ENCODE measurements around the gene DLGAP4. TPM values are rescaled to one million over a fixed set of nuclear protein-coding genes. Genes with fewer than 3 reads are reported as not detected.

Gene DLGAP4
- total RNA-seq, 1 donor from 2014 or later = 172 TPM

DNA sequence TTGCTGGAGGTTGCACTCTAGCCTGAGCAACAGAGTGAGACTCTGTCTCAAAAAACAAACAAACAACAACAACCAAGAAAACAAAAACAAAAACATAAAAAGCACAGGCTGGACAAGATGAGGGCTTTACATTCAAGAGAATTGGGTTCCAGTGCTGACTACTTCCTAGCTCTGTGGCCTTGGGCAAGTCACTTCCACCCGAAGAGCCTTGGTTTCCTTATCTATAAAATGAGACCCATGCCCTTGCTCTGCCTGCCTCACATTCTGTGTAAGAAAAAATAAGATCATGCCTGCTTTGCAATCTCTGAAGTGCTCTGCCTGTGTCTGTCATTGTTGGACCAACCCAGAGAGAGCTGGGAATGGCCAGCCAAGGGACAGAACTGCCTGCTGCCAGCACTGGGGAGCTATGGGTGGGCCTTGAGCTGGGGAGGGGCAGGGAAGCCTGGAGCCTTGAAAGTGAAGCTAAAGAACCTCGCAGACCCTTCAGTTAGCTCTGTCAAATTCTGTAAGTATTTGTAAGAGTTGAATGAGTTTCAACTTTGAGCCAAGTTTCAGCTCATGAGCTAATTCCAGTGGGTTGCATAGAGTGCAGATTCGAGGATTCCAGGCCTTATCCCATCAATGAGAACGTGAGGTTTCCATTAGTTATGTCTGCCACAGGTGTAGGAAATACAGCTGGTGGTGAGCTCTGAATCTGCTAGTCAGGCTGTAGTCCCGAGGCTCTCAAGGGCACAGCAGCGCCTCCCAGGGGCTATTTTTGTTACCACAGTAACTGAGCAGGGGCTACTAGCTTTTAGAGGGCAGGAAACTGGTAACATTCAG, 93.2 kb downstream of the DLGAP4 start:
- Mint-ChIP-seq H3K27me3 (ENCODE audit: unreplicated experiment) (peaks cover 4% of the 10 kb centered on the region), H3K9me3 (ENCODE audit: unreplicated experiment) (no peaks in the 10 kb centered on the region), H3K4me3 (ENCODE audit: unreplicated experiment) (no peak overlapping the region), H3K36me3 (ENCODE audit: low read depth, unreplicated experiment) (peaks cover 9% of the 10 kb centered on the region), H3K4me1 (ENCODE audit: unreplicated experiment) (peaks cover 11% of the 10 kb centered on the region), H3K27ac (ENCODE audit: unreplicated experiment) (no peak overlapping the region)
- TF ChIP-seq, protein P1, sequence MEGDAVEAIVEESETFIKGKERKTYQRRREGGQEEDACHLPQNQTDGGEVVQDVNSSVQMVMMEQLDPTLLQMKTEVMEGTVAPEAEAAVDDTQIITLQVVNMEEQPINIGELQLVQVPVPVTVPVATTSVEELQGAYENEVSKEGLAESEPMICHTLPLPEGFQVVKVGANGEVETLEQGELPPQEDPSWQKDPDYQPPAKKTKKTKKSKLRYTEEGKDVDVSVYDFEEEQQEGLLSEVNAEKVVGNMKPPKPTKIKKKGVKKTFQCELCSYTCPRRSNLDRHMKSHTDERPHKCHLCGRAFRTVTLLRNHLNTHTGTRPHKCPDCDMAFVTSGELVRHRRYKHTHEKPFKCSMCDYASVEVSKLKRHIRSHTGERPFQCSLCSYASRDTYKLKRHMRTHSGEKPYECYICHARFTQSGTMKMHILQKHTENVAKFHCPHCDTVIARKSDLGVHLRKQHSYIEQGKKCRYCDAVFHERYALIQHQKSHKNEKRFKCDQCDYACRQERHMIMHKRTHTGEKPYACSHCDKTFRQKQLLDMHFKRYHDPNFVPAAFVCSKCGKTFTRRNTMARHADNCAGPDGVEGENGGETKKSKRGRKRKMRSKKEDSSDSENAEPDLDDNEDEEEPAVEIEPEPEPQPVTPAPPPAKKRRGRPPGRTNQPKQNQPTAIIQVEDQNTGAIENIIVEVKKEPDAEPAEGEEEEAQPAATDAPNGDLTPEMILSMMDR (IDR thresholded peaks at IDR 0.05; ENCODE audit: unreplicated experiment) = peak; percentile 49
- DNase-seq (ENCODE audit: low spot score) = peak; percentile 91

DNA sequence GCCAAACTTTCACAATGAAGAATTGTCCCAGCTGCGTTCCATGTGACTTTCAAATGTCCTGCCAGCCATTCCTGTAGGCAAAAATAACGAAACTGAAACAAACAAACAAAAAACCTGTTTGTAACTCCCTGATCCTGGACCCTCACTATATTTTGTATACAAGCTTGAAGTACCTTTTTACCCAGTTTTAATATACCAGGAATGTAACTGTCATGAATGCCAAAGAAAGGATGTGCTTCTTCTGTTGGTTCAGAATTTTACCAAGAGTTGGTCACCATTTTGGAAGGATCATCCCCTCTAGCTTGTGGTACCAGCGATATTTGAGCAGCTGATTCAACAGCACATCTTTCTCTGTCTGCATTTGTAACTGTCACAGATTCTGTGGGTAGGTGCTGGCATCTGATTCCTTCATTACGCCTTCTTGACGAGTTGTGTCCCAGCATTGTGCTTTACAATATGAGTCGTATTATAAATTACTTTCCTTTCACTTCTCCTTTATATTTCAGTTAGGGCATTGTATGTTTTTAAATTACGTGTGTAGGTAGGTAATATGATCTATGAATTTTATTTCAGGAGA, 93.9 kb downstream of the DLGAP4 start:
- TF ChIP-seq, protein P1 (IDR thresholded peaks at IDR 0.05; ENCODE audit: unreplicated experiment) = no peak
- Mint-ChIP-seq H3K27me3 (ENCODE audit: unreplicated experiment) (peaks cover 5% of the 10 kb centered on the region), H3K27ac (ENCODE audit: unreplicated experiment) (peak overlapping the region; percentile 92), H3K4me1 (ENCODE audit: unreplicated experiment) (peaks cover 11% of the 10 kb centered on the region), H3K9me3 (ENCODE audit: unreplicated experiment) (no peaks in the 10 kb centered on the region), H3K36me3 (ENCODE audit: low read depth, unreplicated experiment) (peaks cover 9% of the 10 kb centered on the region), H3K4me3 (ENCODE audit: unreplicated experiment) (no peak overlapping the region)
- DNase-seq (ENCODE audit: low spot score) = no peak

DNA sequence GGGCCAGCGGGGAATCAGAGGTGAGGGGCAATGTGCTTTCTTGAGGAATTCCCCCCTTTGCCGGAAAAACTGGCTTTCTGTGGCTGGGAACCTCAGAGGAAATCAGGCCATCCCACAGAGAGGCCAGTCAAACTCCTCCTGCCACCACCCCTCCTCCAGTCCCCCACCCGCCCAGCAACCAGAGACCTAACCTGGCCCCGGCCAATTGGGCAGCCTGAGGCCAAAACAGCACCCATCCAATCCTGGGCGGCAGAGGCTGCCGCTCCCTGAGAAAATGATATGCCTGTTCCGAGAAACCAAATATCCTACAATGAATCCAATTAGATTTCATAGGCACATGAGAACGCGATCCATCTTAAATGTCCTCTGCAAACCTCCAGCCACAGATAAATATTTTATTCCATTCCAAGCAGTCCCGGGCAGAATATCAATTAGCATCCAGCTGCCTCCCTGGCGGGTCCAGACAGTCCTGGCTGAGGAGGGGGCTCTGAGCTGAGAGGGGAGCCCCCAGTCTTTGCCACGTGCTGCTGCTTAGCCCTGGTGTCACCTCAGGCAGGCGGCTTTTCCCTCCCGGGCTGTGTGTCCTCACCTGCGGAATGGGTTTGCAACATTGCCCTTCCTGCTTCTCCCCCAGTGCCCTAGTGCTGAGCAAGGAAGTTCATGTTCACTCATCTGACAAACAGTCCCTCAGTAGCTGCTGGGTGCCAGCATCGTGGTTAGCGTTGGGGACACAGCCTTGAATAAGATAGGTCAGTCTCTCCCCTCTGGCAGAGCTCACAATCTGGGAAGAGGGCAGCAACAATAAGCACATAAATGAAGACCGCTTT, 95.0 kb downstream of the DLGAP4 start:
- no peak for DNase-seq (ENCODE audit: low spot score)
- H3K27me3 Mint-ChIP-seq (ENCODE audit: unreplicated experiment) = peaks cover 5% of the 10 kb centered on the region

DNA sequence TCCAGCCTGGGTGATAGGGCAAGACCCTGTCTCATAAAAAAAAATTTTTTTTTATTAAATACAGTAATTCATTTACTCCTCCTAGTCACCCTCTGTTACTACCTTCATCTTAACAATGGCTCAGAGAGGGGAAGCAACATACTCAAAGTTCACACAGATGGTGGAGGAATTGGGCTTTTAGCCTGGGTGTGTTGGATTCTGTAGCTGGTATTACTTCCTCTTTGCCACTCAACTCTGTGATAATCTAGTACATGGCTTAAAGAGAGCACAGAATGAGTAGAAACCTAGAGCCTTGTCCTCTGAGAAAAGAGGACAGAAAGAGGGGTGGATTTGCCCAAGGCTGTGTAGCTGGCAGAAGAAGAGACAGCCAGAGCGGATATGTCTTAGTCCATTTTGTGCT, 96.6 kb downstream of the DLGAP4 start:
- TF ChIP-seq, protein P1 (IDR thresholded peaks at IDR 0.05; ENCODE audit: unreplicated experiment) = no peak
- H3K27me3 Mint-ChIP-seq (ENCODE audit: unreplicated experiment) = peaks cover 4% of the 10 kb centered on the region
- peaks cover 4% of the 10 kb centered on the region for H3K36me3 Mint-ChIP-seq (ENCODE audit: low read depth, unreplicated experiment)
- no peak overlapping the region for H3K27ac Mint-ChIP-seq (ENCODE audit: unreplicated experiment)
- H3K4me3 Mint-ChIP-seq (ENCODE audit: unreplicated experiment) = no peak overlapping the region
- no peaks in the 10 kb centered on the region for H3K9me3 Mint-ChIP-seq (ENCODE audit: unreplicated experiment)
- no peak for DNase-seq (ENCODE audit: low spot score)
- H3K4me1 Mint-ChIP-seq (ENCODE audit: unreplicated experiment) = peaks cover 17% of the 10 kb centered on the region

More for the DNA sequence above, 95.0 kb downstream of the DLGAP4 start:
- Mint-ChIP-seq H3K36me3 (ENCODE audit: low read depth, unreplicated experiment) (peaks cover 9% of the 10 kb centered on the region), H3K27ac (ENCODE audit: unreplicated experiment) (no peak overlapping the region), H3K9me3 (ENCODE audit: unreplicated experiment) (no peaks in the 10 kb centered on the region), H3K4me1 (ENCODE audit: unreplicated experiment) (peaks cover 13% of the 10 kb centered on the region), H3K4me3 (ENCODE audit: unreplicated experiment) (no peak overlapping the region)
- TF ChIP-seq, protein P1 (IDR thresholded peaks at IDR 0.05; ENCODE audit: unreplicated experiment) = no peak

Measured in endothelial cell (in vitro differentiated cells).